GM21526 (cell line): Measurements from ENCODE around the gene HERC4.
"Not testable (repeated sequence)": the region's sequence is repeated elsewhere in the genome, so short reads cannot be mapped to it uniquely, and the experiment has no call there.

Experiments used
- ATAC-seq: cut with Tn5 transposase; IDR thresholded peaks from one replicate; pipeline ENCODE4 v1.9.1; 2021; ENCODE audit warnings: moderate library complexity; ENCODE audit not compliant: unreplicated experiment, low FRiP score

Gene HERC4

GRCh38 chr10:68095153-68095552, 20.1 kb upstream of the HERC4 start:
- ATAC-seq: no peak

GRCh38 chr10:68092512-68092911, 17.4 kb upstream of the HERC4 start:
- ATAC-seq: no peak

GRCh38 chr10:68090586-68090985, 15.5 kb upstream of the HERC4 start:
- ATAC-seq: no peak

- peak; percentile 52 for ATAC-seq
Observed at GRCh38 chr10:68088740-68089139, 13.7 kb upstream of the HERC4 start.

- no peak for ATAC-seq
Observed at GRCh38 chr10:68087685-68088401, 12.8 kb upstream of the HERC4 start.

GRCh38 chr10:68086910-68087684, 12.0 kb upstream of the HERC4 start:
- no peak for ATAC-seq

- no peak for ATAC-seq
Observed at GRCh38 chr10:68086011-68086410, 10.9 kb upstream of the HERC4 start.

GRCh38 chr10:68084469-68084868, 9.4 kb upstream of the HERC4 start:
- no peak for ATAC-seq

GRCh38 chr10:68083953-68084352, 8.9 kb upstream of the HERC4 start:
- ATAC-seq: no peak

GRCh38 chr10:68082872-68083271, 7.8 kb upstream of the HERC4 start:
- ATAC-seq: no peak

- ATAC-seq: no peak
Observed at GRCh38 chr10:68081916-68082315, 6.8 kb upstream of the HERC4 start.

GRCh38 chr10:68080853-68081431, 5.9 kb upstream of the HERC4 start:
- ATAC-seq: no peak

GRCh38 chr10:68079434-68079833, 4.4 kb upstream of the HERC4 start:
- no peak for ATAC-seq

- no peak for ATAC-seq
Observed at GRCh38 chr10:68077026-68077425, 1.9 kb upstream of the HERC4 start.

- ATAC-seq: not testable (repeated sequence)
Observed at GRCh38 chr10:68076081-68076480, 998 bp upstream of the HERC4 start.

- no peak for ATAC-seq
Observed at GRCh38 chr10:68075550-68076004, 494 bp upstream of the HERC4 start.

GRCh38 chr10:68074031-68074774, 880 bp downstream of the HERC4 start:
- ATAC-seq: no peak

GRCh38 chr10:68073631-68074030, 1.5 kb downstream of the HERC4 start:
- ATAC-seq: no peak

GRCh38 chr10:68067508-68067907, 7.6 kb downstream of the HERC4 start:
- no peak for ATAC-seq

GRCh38 chr10:68067029-68067428, 8.1 kb downstream of the HERC4 start:
- ATAC-seq: no peak

GRCh38 chr10:68053553-68053952, 21.5 kb downstream of the HERC4 start:
- no peak for ATAC-seq
